ENCODE measurements around the gene CADM2. TPM values are rescaled to one million over a fixed set of nuclear protein-coding genes. Genes with fewer than 3 reads are reported as not detected.

CADM2 gene
- total RNA-seq, 4 donors from 2014 or later: 9.6 to 16.2 (median 11.5) TPM

DNA sequence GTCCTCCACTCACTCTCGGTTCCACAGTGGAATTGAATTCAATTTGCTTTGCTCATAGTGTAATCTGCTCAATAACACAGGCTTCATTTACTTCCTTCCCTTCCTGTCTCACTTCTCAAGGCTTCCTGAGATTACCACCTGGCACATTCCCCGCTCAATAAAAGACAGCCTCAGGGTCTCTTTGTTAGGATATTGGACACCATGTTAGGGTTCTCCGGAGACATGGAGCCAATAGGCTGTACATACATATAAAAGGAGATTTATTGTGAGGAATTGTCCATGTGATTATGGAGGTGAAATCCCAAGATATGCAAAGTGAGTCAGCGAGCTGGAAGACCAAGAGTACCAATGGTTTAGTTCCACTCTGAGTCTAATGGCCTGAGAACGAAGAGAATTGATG lies 974.5 kb downstream of the CADM2 start:
- Histone ChIP-seq H3K4me3 (no peak overlapping the region), H3K27ac (replicated peaks in 1 of 4) (no peak overlapping the region), H3K36me3 (no peaks in the 10 kb centered on the region), H3K27me3 (no peaks in the 10 kb centered on the region), H3K9me3 (no peaks in the 10 kb centered on the region), H3K4me1 (no peaks in the 10 kb centered on the region)
- intact Hi-C loops (cut with DNase I): no loop called here
- 78% methylated on average over 5 of the region's 5 CpGs for WGBS
- no peak for DNase-seq (ENCODE audit: extremely low spot score)
- no peak for TF ChIP-seq POLR2AphosphoS5 (IDR thresholded peaks at IDR 0.05)
- TF ChIP-seq POLR2A (IDR thresholded peaks at IDR 0.05; ENCODE audit: low read depth): no peak
- TF ChIP-seq, protein P1, sequence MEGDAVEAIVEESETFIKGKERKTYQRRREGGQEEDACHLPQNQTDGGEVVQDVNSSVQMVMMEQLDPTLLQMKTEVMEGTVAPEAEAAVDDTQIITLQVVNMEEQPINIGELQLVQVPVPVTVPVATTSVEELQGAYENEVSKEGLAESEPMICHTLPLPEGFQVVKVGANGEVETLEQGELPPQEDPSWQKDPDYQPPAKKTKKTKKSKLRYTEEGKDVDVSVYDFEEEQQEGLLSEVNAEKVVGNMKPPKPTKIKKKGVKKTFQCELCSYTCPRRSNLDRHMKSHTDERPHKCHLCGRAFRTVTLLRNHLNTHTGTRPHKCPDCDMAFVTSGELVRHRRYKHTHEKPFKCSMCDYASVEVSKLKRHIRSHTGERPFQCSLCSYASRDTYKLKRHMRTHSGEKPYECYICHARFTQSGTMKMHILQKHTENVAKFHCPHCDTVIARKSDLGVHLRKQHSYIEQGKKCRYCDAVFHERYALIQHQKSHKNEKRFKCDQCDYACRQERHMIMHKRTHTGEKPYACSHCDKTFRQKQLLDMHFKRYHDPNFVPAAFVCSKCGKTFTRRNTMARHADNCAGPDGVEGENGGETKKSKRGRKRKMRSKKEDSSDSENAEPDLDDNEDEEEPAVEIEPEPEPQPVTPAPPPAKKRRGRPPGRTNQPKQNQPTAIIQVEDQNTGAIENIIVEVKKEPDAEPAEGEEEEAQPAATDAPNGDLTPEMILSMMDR (IDR thresholded peaks at IDR 0.05): no peak
- no peak for TF ChIP-seq EP300 (IDR thresholded peaks at IDR 0.05)

DNA sequence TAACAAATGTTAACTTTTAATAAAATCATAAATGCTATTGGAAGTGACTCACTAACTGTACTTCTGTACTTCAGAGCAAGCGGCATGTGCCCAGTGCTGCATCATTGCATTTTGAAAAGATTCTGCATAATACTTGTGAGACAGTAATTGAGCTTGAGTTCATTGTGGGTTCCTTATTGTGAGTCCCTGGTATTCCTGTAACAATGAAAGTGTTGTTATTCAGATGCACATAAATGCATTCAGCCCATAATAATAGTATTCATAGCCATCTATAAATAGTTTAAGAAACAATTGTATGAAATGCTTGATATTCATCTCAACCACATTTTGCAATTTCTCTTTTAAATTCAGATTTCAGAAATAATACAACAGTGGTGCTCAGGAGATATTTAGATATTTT lies 976.4 kb downstream of the CADM2 start:
- Histone ChIP-seq H3K27me3 (no peaks in the 10 kb centered on the region), H3K4me3 (no peak overlapping the region), H3K36me3 (no peaks in the 10 kb centered on the region), H3K27ac (replicated peaks in 1 of 4) (no peak overlapping the region), H3K4me1 (no peaks in the 10 kb centered on the region), H3K9me3 (no peaks in the 10 kb centered on the region)
- TF ChIP-seq POLR2AphosphoS5 (IDR thresholded peaks at IDR 0.05) (no peak), POLR2A (IDR thresholded peaks at IDR 0.05; ENCODE audit: low read depth) (no peak), EP300 (IDR thresholded peaks at IDR 0.05) (no peak)
- TF ChIP-seq, protein P1 (IDR thresholded peaks at IDR 0.05): no peak
- DNase-seq (ENCODE audit: extremely low spot score): no peak
- intact Hi-C loops (cut with DNase I): no loop called here
- WGBS: 96% methylated on average over 1 of the region's 1 CpG

DNA sequence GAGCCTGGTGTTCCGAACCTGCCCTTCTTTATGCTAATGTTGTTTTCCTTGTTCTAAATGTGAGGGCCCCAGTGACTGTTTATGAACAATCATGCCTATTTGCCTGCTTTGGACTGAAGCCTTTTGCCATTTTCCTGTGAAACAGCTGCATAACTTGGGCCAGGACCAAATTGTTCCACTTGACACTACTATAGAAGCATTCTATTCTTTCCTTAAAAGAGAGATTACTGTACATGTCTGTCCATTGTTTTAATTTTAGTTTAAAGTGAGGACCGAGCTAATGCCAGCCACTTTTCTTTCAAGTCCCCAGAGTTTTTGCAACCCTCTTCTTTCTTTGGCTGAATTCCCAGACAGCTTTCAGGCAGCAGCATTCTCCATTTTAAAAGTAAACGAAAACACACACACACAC lies 980.3 kb downstream of the CADM2 start:
- H3K4me1 ChIP-seq: no peaks in the 10 kb centered on the region
- no peaks in the 10 kb centered on the region for H3K27me3 ChIP-seq
- H3K9me3 ChIP-seq: no peaks in the 10 kb centered on the region
- no peak overlapping the region for H3K4me3 ChIP-seq
- intact Hi-C loops (cut with DNase I): no loop called here
- H3K36me3 ChIP-seq: no peaks in the 10 kb centered on the region
- DNase-seq (ENCODE audit: extremely low spot score): no peak
- TF ChIP-seq POLR2A (IDR thresholded peaks at IDR 0.05; ENCODE audit: low read depth) (no peak), EP300 (IDR thresholded peaks at IDR 0.05) (no peak), POLR2AphosphoS5 (IDR thresholded peaks at IDR 0.05) (no peak)
- TF ChIP-seq, protein P1 (IDR thresholded peaks at IDR 0.05): no peak
- no peak overlapping the region for H3K27ac ChIP-seq (replicated peaks in 1 of 4)
- 31% methylated on average over 3 of the region's 3 CpGs for WGBS

DNA sequence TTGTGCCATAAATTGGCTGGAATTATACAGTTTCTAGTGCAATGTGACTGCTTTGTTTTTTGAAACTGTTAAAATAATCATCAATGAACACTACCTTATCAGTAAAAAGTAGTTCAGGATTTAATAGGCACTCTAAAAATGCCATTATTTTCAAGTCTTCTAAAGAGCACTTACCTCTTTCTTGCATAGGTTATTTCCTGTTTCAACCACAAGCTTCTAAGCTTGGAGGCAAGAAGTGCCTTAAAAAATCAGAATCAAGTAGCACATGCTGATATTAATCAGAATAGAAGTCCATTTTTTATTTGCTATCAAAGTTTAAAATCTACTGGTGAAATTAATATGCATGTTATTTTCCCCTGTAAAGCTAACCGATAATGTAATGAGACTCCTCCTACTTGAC lies 991.6 kb downstream of the CADM2 start:
- Histone ChIP-seq H3K4me3 (no peak overlapping the region), H3K36me3 (no peaks in the 10 kb centered on the region), H3K27ac (replicated peaks in 1 of 4) (no peak overlapping the region), H3K4me1 (no peaks in the 10 kb centered on the region), H3K9me3 (peaks cover 0 to 7% (median 2%) of the 10 kb centered on the region in 4 donors), H3K27me3 (no peaks in the 10 kb centered on the region)
- intact Hi-C loops (cut with DNase I): no loop called here
- TF ChIP-seq POLR2AphosphoS5 (IDR thresholded peaks at IDR 0.05): no peak
- TF ChIP-seq, protein P1 (IDR thresholded peaks at IDR 0.05): no peak
- no peak for DNase-seq (ENCODE audit: extremely low spot score)
- 86% methylated on average over 1 of the region's 1 CpG for WGBS

DNA sequence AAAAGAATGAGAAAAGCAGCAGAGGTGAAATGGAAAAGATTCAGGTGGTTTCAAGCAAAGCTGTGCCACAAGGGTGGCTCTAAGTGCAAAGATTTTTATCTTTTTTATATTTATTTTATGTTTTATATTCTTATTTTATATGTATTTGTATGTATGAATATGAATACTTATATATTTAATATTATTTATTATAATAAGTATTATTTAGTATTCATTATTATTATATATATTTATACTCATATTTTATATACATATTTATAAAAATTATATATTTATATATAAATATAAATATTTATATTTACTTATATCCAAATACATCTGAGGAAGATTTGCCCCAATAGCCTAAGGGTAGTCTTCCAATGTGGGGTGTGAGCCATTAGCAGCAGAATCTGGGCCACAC lies 1002.0 kb downstream of the CADM2 start:
- no peak overlapping the region for H3K4me3 ChIP-seq
- no peaks in the 10 kb centered on the region for H3K4me1 ChIP-seq
- no peaks in the 10 kb centered on the region for H3K9me3 ChIP-seq
- TF ChIP-seq POLR2A (IDR thresholded peaks at IDR 0.05; ENCODE audit: low read depth) (no peak), EP300 (IDR thresholded peaks at IDR 0.05) (no peak), POLR2AphosphoS5 (IDR thresholded peaks at IDR 0.05) (no peak)
- TF ChIP-seq, protein P1 (IDR thresholded peaks at IDR 0.05): no peak
- H3K27ac ChIP-seq (replicated peaks in 1 of 4): no peak overlapping the region
- H3K36me3 ChIP-seq: no peaks in the 10 kb centered on the region
- no peak for DNase-seq (ENCODE audit: extremely low spot score)
- intact Hi-C loops (cut with DNase I): no loop called here
- no peaks in the 10 kb centered on the region for H3K27me3 ChIP-seq
